HFFc6 (cell line): ENCODE data around the gene ULK4. TPM values are rescaled to one million over a fixed set of nuclear protein-coding genes. Genes with fewer than 3 reads are reported as not detected.
A peak's percentile ranks its signal among the peaks of the same experiment; 100 is the strongest.
"Not testable (repeated sequence)": the region's sequence is repeated elsewhere in the genome, so short reads cannot be mapped to it uniquely, and the experiment has no call there.

Experiments used
- DNase-seq: peaks from one replicate; pipeline ENCODE4 v3.0.0-alpha.2; 2018
- H3K27ac Mint-ChIP-seq: 2 replicates; pipeline ENCODE4 v1.8.0; 2020; ENCODE audit warnings: mild to moderate bottlenecking, mixed read lengths
- H3K27me3 Mint-ChIP-seq: 2 replicates; pipeline ENCODE4 v1.8.0; 2021; ENCODE audit warnings: mild to moderate bottlenecking, moderate library complexity, mixed read lengths; ENCODE audit not compliant: insufficient read depth
- H3K36me3 Mint-ChIP-seq: 2 replicates; pipeline ENCODE4 v1.8.0; 2021; ENCODE audit warnings: low read depth, mixed read lengths
- H3K4me1 Mint-ChIP-seq: 2 replicates; pipeline ENCODE4 v1.8.0; 2020; ENCODE audit warnings: low read depth, mixed read lengths
- H3K4me3 Mint-ChIP-seq: 2 replicates; pipeline ENCODE4 v1.8.0; 2020; ENCODE audit warnings: mild to moderate bottlenecking, moderate library complexity, mixed read lengths
- H3K9me3 Mint-ChIP-seq: 2 replicates; pipeline ENCODE4 v1.8.0; 2020; ENCODE audit warnings: mild to moderate bottlenecking, mixed read lengths
- CTCF ChIP-seq: fragments of 200-600 bp; sonication (generic); IDR thresholded peaks from 2 replicates; pipeline ENCODE4 v1.5.0; 2021; ENCODE audit warnings: antibody characterized with exemption, mild to moderate bottlenecking
- total RNA-seq, 6 experiments: library from RNA; stranded (reverse); fragmentation: NEBNext Ultra II Directional; extraction: Animal tissue kit (Norgen Biotek cat#: 25700); gene quantifications; 2 replicates in 1 of 6; 3 replicates in 5 of 6; pipeline ENCODE4 v1.2.3, GENCODE V29; 2021

Gene ULK4
- total RNA-seq, 6 experiments from 2014 or later = 6.0 to 8.6 (median 6.7) TPM

- H3K27ac Mint-ChIP-seq = no peak overlapping the region
- no peak overlapping the region for H3K4me3 Mint-ChIP-seq
- H3K4me1 Mint-ChIP-seq = no peaks in the 10 kb centered on the region
- no peak for DNase-seq
- no peak for TF ChIP-seq CTCF
- no peaks in the 10 kb centered on the region for H3K36me3 Mint-ChIP-seq
- no peaks in the 10 kb centered on the region for H3K27me3 Mint-ChIP-seq
- no peaks in the 10 kb centered on the region for H3K9me3 Mint-ChIP-seq
Measured at GRCh38 chr3:41717641-41718040, 244.3 kb downstream of the ULK4 start.

GRCh38 chr3:41716471-41716870 lies 245.4 kb downstream of the ULK4 start:
- no peaks in the 10 kb centered on the region for H3K9me3 Mint-ChIP-seq
- no peak for DNase-seq
- H3K4me1 Mint-ChIP-seq = peaks cover 8% of the 10 kb centered on the region
- H3K27me3 Mint-ChIP-seq = no peaks in the 10 kb centered on the region
- H3K27ac Mint-ChIP-seq = no peak overlapping the region
- TF ChIP-seq CTCF = peak; percentile 69
- H3K4me3 Mint-ChIP-seq = no peak overlapping the region
- H3K36me3 Mint-ChIP-seq = no peaks in the 10 kb centered on the region

GRCh38 chr3:41715376-41715775 lies 246.5 kb downstream of the ULK4 start:
- H3K36me3 Mint-ChIP-seq = no peaks in the 10 kb centered on the region

GRCh38 chr3:41711651-41712050 lies 250.3 kb downstream of the ULK4 start:
- Mint-ChIP-seq H3K9me3 (no peaks in the 10 kb centered on the region), H3K27ac (peak overlapping the region; percentile 87), H3K4me3 (no peak overlapping the region), H3K27me3 (no peaks in the 10 kb centered on the region), H3K36me3 (no peaks in the 10 kb centered on the region), H3K4me1 (peaks cover 23% of the 10 kb centered on the region)
- DNase-seq = peak; percentile 26
- no peak for TF ChIP-seq CTCF

More at GRCh38 chr3:41715376-41715775, 246.5 kb downstream of the ULK4 start:
- Mint-ChIP-seq H3K9me3 (no peaks in the 10 kb centered on the region), H3K4me3 (no peak overlapping the region), H3K27ac (no peak overlapping the region), H3K27me3 (no peaks in the 10 kb centered on the region), H3K4me1 (peaks cover 19% of the 10 kb centered on the region)
- no peak for DNase-seq
- TF ChIP-seq CTCF = no peak

DNA sequence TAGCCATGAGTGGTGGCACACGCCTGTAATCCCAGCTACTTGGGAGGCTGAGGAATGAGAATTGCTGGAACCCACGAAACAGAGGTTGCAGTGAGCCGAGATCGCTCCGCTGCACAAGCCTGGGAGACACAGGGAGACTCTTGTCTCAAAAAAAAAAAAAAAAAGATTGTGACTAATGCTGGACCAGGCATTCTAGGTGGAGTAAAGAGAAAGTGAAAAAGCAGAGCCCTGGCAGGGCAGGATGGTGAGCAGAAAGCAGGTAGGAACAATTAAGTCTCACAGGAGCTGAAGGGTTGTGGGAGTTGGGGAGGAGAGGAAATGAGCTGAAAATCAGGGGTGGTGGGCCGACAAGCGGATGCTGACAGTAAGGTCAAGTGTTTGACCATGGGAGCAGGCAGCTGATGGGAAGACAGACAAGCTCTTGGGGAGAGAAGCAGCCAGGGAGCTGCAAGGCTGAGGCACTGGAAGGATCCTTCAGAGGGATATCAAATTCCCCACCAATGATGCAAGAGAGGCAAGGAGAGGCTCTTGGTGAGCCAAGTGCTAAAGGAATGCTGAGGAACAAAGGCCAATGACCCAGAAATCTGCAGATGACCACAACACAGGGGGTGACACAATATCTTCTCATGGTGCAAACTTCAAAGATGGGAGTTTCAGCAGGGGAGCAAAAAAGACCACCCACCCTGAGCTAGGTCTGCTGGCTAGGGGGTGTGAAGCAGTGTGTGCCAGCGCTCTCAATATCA lies 251.1 kb downstream of the ULK4 start:
- peak; percentile 64 for DNase-seq
- Mint-ChIP-seq H3K9me3 (no peaks in the 10 kb centered on the region), H3K27me3 (no peaks in the 10 kb centered on the region), H3K36me3 (no peaks in the 10 kb centered on the region), H3K4me1 (peaks cover 23% of the 10 kb centered on the region), H3K4me3 (peak overlapping the region; percentile 66), H3K27ac (peak overlapping the region; percentile 87)
- no peak for TF ChIP-seq CTCF

GRCh38 chr3:41709213-41709612 lies 252.7 kb downstream of the ULK4 start:
- H3K9me3 Mint-ChIP-seq, H3K36me3 Mint-ChIP-seq, H3K27ac Mint-ChIP-seq, DNase-seq, H3K27me3 Mint-ChIP-seq, H3K4me3 Mint-ChIP-seq: not testable (repeated sequence)
- H3K4me1 Mint-ChIP-seq = peaks cover 23% of the 10 kb centered on the region
